ENCODE data around the gene UBR7. TPM values are rescaled to one million over a fixed set of nuclear protein-coding genes. Genes with fewer than 3 reads are reported as not detected.

UBR7 gene
- polyA plus RNA-seq, 6 donors from 2014 or later = 31.7 to 45.5 (median 38.6) TPM

- H3K4me3 Mint-ChIP-seq = no peak overlapping the region
- peak overlapping the region in 2 of 6 donors; percentile 29 to 37 for H3K27ac Mint-ChIP-seq
- no peak for ATAC-seq (ENCODE audit: low read depth in 2 of 2)
- no peak for DNase-seq
- H3K27me3 Mint-ChIP-seq = no peaks in the 10 kb centered on the region
- H3K4me1 Mint-ChIP-seq = no peaks in the 10 kb centered on the region
- peaks cover 26 to 29% of the 10 kb centered on the region in 2 donors for H3K36me3 Mint-ChIP-seq
- no peaks in the 10 kb centered on the region for H3K9me3 Mint-ChIP-seq
These were observed 38.8 kb downstream of the UBR7 start for GRCh38 chr14:93245764-93246420.

DNA sequence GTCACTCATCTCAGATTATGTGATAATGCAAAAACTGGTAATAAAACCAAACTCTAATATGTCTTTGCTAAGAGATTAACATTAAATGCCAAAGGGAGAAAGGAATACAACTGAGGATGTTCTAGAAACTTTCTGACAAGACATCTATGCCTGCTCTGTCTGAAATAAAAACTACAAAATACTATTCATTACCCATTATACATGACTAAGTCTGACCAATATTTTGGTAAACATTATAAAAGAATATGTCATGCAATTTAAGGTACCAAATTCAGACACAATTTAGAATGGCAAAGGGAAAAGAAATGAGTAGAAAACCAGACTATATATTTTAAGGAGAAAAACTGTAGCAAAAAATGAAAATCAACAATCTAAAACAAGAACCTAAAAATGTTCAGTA is 39.5 kb downstream of the UBR7 start:
- Mint-ChIP-seq H3K36me3 (peaks cover 29 to 30% of the 10 kb centered on the region in 2 donors), H3K27ac (no peak overlapping the region), H3K4me3 (no peak overlapping the region)

GRCh38 chr14:93249128-93249831 is 42.2 kb downstream of the UBR7 start:
- Mint-ChIP-seq H3K4me1 (no peaks in the 10 kb centered on the region), H3K4me3 (no peak overlapping the region), H3K9me3 (no peaks in the 10 kb centered on the region), H3K27me3 (no peaks in the 10 kb centered on the region), H3K27ac (peak overlapping the region in 1 of 6 donors; percentile 71), H3K36me3 (peaks cover 23 to 36% of the 10 kb centered on the region in 2 donors)
- no peak for DNase-seq
- ATAC-seq (ENCODE audit: low read depth in 2 of 2) = no peak

More for the DNA sequence above, 39.5 kb downstream of the UBR7 start:
- H3K9me3 Mint-ChIP-seq = no peaks in the 10 kb centered on the region
- no peaks in the 10 kb centered on the region for H3K4me1 Mint-ChIP-seq
- no peak for ATAC-seq (ENCODE audit: low read depth in 2 of 2)
- no peak for DNase-seq
- no peaks in the 10 kb centered on the region for H3K27me3 Mint-ChIP-seq

- no peaks in the 10 kb centered on the region for H3K27me3 Mint-ChIP-seq
- DNase-seq (no peak), ATAC-seq (ENCODE audit: low read depth in 2 of 2) (no peak)
- peaks cover 13 to 18% of the 10 kb centered on the region in 2 donors for H3K36me3 Mint-ChIP-seq
- H3K4me1 Mint-ChIP-seq = peaks cover 9 to 16% (median 11%) of the 10 kb centered on the region in 3 donors
- H3K27ac Mint-ChIP-seq = no peak overlapping the region
- no peak overlapping the region for H3K4me3 Mint-ChIP-seq
- H3K9me3 Mint-ChIP-seq = no peaks in the 10 kb centered on the region
These were observed 55.4 kb downstream of the UBR7 start for GRCh38 chr14:93262446-93262845.

DNA sequence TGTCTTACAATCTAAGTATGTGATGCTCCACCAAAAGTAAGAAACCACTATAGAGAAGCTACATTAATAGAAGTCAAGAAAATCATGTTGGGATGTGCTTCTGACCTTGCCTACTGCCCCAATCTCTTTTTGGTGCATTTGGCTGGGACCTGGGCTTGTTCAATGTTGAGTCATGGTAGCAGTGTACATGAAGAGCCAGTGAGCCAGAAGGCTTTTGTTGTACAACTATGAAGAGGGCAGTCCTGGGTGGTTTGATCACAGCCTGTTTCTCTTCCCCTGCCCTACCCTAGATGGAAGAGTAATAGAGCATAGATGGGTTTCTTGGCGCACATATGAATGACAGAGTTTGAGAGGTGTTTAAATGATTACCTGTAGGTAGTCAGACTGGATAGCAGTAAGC is 56.4 kb downstream of the UBR7 start:
- no peak for ATAC-seq (ENCODE audit: low read depth in 2 of 2)
- Mint-ChIP-seq H3K9me3 (no peaks in the 10 kb centered on the region), H3K36me3 (peaks cover 13 to 18% of the 10 kb centered on the region in 2 donors), H3K4me1 (peaks cover 9 to 24% (median 11%) of the 10 kb centered on the region in 3 donors), H3K27ac (no peak overlapping the region), H3K4me3 (no peak overlapping the region), H3K27me3 (no peaks in the 10 kb centered on the region)
- DNase-seq = no peak

- H3K27me3 Mint-ChIP-seq = no peaks in the 10 kb centered on the region
- H3K4me1 Mint-ChIP-seq = peaks cover 9 to 27% (median 11%) of the 10 kb centered on the region in 3 donors
- H3K9me3 Mint-ChIP-seq = no peaks in the 10 kb centered on the region
- H3K36me3 Mint-ChIP-seq = peaks cover 13 to 18% of the 10 kb centered on the region in 2 donors
- DNase-seq (no peak), ATAC-seq (ENCODE audit: low read depth in 2 of 2) (no peak)
- no peak overlapping the region for H3K27ac Mint-ChIP-seq
- no peak overlapping the region for H3K4me3 Mint-ChIP-seq
These were observed 59.1 kb downstream of the UBR7 start for GRCh38 chr14:93266127-93266526.

GRCh38 chr14:93267149-93267711 is 60.2 kb downstream of the UBR7 start:
- Mint-ChIP-seq H3K36me3 (peaks cover 13 to 19% of the 10 kb centered on the region in 2 donors), H3K4me1 (peaks cover 9 to 31% (median 11%) of the 10 kb centered on the region in 3 donors), H3K9me3 (no peaks in the 10 kb centered on the region), H3K27ac (peak overlapping the region in 4 of 6 donors; percentile 11 to 63 (median 52)), H3K4me3 (no peak overlapping the region), H3K27me3 (no peaks in the 10 kb centered on the region)
- ATAC-seq (ENCODE audit: low read depth in 2 of 2) (no peak), DNase-seq (no peak)

DNA sequence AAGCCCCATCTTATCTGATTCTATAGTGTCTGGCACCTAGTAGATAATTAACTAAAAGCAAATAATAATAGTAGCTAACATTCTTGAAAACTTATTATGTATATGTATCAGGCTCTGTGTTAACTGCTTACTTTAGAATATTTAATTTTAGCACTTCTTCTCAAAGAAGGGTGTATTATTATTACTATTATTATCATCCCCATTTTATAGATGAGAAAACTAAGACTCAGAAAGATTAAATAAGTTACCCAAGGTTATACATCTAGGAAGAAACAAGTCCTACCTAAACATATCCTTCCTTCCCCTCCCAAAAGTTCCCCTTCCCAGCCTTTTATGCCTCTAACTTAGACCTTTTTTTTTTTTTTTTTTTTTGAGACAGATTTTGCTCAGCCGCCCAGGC is 61.4 kb downstream of the UBR7 start:
- H3K9me3 Mint-ChIP-seq = no peaks in the 10 kb centered on the region
- H3K4me3 Mint-ChIP-seq = no peak overlapping the region
- H3K36me3 Mint-ChIP-seq = peaks cover 10 to 18% of the 10 kb centered on the region in 2 donors
- H3K4me1 Mint-ChIP-seq = peaks cover 11 to 34% (median 11%) of the 10 kb centered on the region in 3 donors
- H3K27me3 Mint-ChIP-seq = no peaks in the 10 kb centered on the region
- DNase-seq (no peak), ATAC-seq (ENCODE audit: low read depth in 2 of 2) (no peak)
- H3K27ac Mint-ChIP-seq = peak overlapping the region in 3 of 6 donors; percentile 11 to 53 (median 42)

DNA sequence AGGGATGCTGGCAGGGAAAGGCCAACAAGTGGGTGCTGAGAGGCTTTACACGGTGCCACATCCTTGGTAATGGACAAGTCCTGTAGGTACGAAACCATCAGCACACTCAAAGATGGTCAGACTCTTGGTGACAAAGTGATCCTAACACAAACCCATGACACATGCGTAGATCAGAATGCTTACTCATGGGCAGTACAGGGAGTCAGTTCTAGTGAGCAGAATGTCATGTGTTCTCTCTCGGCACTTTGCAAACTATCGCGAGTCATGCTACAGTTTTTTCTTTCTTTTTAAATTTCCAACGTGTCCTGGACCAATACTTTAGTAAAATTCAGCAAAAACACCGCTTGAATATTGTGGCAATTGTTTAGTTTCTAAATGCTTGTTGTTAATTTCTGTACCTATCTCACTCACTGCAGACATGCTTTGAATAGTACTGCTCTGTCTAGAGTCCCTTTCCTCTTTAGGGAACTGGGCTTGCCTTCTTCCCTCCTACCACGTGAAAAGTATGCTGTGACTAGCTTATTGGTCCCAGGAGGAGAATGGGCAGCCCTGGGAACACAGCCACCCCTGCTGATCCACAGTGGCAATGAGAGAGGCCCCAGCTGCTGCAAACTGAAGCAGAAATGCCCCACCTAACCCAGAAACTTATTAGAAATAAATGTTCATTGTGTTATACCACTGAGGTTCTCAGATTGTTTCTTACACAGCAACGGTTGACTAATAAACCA is 62.4 kb downstream of the UBR7 start:
- ATAC-seq (ENCODE audit: low read depth in 2 of 2) (no peak), DNase-seq (no peak)
- peak overlapping the region in 1 of 6 donors; percentile 20 for H3K27ac Mint-ChIP-seq
- no peak overlapping the region for H3K4me3 Mint-ChIP-seq
- H3K9me3 Mint-ChIP-seq = no peaks in the 10 kb centered on the region
- peaks cover 2 to 26% (median 4%) of the 10 kb centered on the region in 3 donors for H3K4me1 Mint-ChIP-seq
- peaks cover 0 to 9% of the 10 kb centered on the region in 2 donors for H3K36me3 Mint-ChIP-seq
- no peaks in the 10 kb centered on the region for H3K27me3 Mint-ChIP-seq

DNA sequence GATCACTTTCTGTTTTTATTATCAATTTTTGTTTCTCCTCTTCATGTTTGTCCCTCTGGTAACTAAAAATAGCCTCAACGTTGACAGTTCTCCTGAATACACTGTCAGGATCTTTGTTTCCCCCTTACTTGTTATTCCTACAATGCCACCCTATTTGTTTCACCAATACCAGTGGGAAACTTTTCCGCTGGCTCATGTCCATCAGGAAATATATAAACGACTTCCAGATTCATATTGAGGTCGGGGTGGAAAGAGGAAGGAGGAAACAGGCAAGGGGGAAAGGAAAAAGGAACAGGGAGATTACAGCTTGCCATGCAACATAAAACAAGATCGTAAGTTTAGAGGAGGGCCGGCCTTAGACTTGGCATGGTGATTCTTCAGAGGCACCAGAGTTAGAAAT is 64.1 kb downstream of the UBR7 start:
- no peak for DNase-seq
- Mint-ChIP-seq H3K9me3 (no peaks in the 10 kb centered on the region), H3K27ac (peak overlapping the region in 1 of 6 donors; percentile 64), H3K4me3 (no peak overlapping the region), H3K36me3 (peaks cover 0 to 8% of the 10 kb centered on the region in 2 donors), H3K27me3 (no peaks in the 10 kb centered on the region), H3K4me1 (peaks cover 0 to 21% (median 2%) of the 10 kb centered on the region in 3 donors)
- no peak for ATAC-seq (ENCODE audit: low read depth in 2 of 2)

- peaks cover 2 to 14% (median 3%) of the 10 kb centered on the region in 3 donors for H3K4me1 Mint-ChIP-seq
- H3K4me3 Mint-ChIP-seq = no peak overlapping the region
- peaks cover 0 to 6% of the 10 kb centered on the region in 2 donors for H3K36me3 Mint-ChIP-seq
- no peaks in the 10 kb centered on the region for H3K27me3 Mint-ChIP-seq
- DNase-seq (no peak), ATAC-seq (ENCODE audit: low read depth in 2 of 2) (no peak)
- no peaks in the 10 kb centered on the region for H3K9me3 Mint-ChIP-seq
- H3K27ac Mint-ChIP-seq = no peak overlapping the region
These were observed 67.2 kb downstream of the UBR7 start for GRCh38 chr14:93274055-93274806.

DNA sequence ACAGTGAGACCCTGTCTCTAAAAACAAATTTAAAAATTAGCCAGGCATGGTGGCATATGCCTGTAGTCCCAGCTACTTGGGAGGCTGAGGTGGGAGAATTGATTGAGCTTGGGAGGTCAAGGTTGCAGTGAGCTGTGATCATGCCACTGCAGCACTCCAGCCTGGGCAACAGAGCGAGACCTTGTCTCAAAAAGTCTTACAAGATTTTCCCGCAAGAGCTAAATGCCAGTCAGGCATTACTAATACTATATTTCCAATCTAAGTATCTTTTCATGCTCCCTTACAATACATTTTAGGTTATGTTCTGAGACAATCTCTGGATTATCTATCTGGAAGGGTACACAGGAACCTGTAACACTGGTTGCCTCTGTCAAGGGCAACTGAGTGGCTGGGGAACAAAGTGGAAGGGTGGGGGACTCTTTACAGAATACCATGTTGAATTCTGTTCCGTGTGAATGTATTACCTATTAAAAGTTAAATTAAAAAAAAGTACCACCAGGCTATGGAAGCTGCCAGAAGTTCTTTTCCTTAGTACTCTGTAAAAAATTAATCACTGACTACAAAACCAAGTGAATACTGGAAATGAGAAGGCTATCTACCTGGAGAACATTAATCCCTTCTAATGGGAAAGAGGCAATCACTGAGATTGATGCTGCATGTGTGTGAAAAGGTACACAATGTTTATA is 69.1 kb downstream of the UBR7 start:
- Mint-ChIP-seq H3K4me1 (peaks cover 2 to 10% (median 7%) of the 10 kb centered on the region in 3 donors), H3K27me3 (no peaks in the 10 kb centered on the region), H3K4me3 (no peak overlapping the region), H3K9me3 (no peaks in the 10 kb centered on the region), H3K36me3 (peaks cover 0 to 6% of the 10 kb centered on the region in 2 donors), H3K27ac (peak overlapping the region in 1 of 6 donors; percentile 37)
- no peak for DNase-seq
- no peak for ATAC-seq (ENCODE audit: low read depth in 2 of 2)
